HG03460 (cell line): Measurements from ENCODE around the gene CCT5.
"Not testable (repeated sequence)": the region's sequence is repeated elsewhere in the genome, so short reads cannot be mapped to it uniquely, and the experiment has no call there.

Experiments used
- ATAC-seq: cut with Tn5 transposase; IDR thresholded peaks from one replicate; pipeline ENCODE4 v1.9.1; 2021; ENCODE audit not compliant: unreplicated experiment

CCT5 gene

DNA sequence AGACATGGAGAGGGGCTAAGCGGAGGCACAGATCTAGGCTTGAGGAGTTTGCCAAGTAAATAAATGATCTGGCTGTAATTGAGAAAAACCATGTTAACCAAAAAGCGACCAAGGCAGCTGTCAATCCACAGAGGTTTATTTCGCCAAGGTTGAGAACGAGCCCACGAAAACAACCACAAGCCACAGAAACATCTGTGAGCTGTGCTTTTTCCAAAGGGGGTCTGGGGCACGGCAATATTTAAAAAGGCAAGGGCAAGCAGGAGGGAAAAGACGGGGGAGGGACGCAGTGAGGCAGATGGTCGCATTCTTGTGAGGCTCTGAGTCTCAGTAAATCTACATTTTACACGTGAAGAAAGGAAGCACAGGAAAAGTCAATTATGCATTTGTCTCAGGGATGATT is 25.4 kb downstream of the CCT5 start:
- no peak for ATAC-seq

DNA sequence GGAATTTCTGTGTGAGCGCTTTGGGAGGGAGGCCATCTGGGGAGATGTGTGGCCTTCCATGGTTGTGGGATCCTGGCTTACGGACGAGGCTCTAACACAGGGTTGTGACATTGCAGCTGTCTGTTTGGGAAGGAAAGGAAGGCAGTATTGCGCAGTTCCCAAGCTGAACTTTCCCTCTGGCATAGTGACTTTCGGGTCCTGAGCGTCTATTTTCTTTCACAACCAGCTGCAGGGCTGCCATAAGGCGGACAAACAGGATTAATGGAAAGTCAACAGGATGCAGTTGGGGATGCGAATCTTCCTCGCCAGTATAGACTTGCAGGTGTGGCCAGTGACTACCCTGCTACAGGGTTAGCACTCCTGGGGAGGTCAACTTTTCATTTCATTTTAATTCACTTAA is 25.9 kb downstream of the CCT5 start:
- no peak for ATAC-seq

- no peak for ATAC-seq
Observed at GRCh38 chr5:10276691-10277090, 26.6 kb downstream of the CCT5 start.

- ATAC-seq, result no peak
Observed at GRCh38 chr5:10277773-10278630, 27.9 kb downstream of the CCT5 start.

- ATAC-seq, result no peak
Observed at GRCh38 chr5:10278658-10279279, 28.7 kb downstream of the CCT5 start.

- no peak for ATAC-seq
Observed at GRCh38 chr5:10279328-10279727, 29.2 kb downstream of the CCT5 start.

- ATAC-seq, result no peak
Observed at GRCh38 chr5:10279925-10280720, 30.0 kb downstream of the CCT5 start.

- ATAC-seq, result peak; percentile 87
Observed at GRCh38 chr5:10283927-10284635, 34.0 kb downstream of the CCT5 start.

- ATAC-seq, result not testable (repeated sequence)
Observed at GRCh38 chr5:10285362-10285761, 35.3 kb downstream of the CCT5 start.

DNA sequence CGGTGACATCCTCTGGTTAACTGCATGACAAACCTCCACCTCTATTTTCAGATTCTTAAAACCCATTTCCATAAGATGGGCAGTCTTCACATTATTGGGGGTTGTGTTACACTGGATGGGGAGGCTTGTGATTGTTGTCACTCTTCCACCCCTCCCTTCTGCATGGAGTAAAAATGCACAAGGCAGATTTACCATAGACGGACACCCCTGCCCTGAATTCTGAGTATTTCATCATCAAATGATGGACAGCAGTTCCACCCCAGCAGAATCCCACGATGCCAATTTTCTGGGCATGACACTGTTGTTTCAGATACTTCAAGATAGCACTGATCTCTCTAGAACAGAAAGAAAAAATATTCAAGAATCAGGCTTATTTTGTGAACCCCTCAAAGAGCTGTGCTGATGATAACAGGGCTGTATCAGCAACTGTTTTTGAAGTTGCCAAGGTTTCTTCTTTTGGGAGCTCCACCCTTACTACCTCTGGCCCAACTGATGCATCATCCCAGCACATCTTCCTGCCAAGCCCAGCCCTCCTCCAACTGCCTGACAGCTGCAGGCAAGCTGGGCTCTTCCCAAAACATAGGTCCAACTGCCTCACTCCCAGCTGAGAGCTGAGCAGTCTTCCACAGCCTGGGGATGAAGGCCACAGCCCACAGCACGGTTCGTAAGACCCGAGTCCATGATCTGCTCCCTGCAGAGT is 36.2 kb downstream of the CCT5 start:
- ATAC-seq, result no peak

- no peak for ATAC-seq
Observed at GRCh38 chr5:10286862-10287227, 36.8 kb downstream of the CCT5 start.

DNA sequence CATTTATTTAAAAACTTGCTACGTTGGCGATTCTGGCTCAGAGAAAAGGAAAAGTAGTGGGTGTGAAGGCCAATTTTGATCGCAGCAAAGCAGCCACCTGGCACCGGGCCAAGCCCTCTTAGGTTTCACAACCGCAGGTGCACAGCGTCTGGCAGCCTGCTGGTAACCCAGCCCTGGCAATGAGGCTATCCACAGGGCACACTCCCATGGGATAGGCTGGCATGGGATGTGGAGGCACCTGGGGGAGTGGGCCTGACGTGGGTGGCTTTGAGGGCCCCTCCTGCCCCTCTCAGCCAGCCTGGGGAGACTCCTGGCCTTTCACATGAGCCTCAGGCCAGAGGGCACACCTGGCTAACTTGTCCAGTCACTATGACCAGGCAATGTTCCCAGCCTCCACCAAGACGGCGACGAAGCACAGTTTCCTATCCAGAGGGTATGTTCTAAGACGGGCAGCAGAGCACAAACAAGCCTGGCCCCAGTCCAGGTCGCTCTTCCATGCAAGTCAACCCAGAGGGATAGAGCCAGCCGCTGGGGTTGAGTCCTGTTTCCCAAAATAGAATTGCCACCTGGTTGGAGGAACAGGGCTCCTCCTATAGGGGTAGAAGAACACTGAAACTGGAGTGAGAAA is 38.6 kb downstream of the CCT5 start:
- ATAC-seq, result peak; percentile 41

DNA sequence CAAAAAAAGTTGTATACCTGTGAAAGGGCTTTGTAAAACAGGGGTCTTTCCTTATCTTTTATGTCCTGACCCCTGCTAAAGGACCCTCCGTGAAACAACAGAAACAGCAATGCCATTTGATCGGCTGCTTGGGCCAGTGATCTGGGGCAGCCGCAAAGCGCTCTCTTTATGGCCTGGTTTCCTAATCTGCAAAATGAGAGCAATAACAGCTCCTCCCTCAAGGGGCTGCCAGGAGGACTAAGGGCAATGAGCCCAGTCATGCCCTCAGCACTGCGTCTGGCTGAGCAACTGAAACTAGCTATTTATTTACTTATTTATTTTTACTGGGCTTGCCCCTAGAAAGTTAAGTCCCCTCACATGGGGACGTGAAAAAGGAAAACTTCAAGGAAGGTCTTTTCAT is 39.3 kb downstream of the CCT5 start:
- no peak for ATAC-seq

GRCh38 chr5:10289991-10290390 is 39.9 kb downstream of the CCT5 start:
- ATAC-seq, result no peak

GRCh38 chr5:10290438-10290837 is 40.4 kb downstream of the CCT5 start:
- no peak for ATAC-seq

GRCh38 chr5:10291692-10292339 is 41.7 kb downstream of the CCT5 start:
- no peak for ATAC-seq

DNA sequence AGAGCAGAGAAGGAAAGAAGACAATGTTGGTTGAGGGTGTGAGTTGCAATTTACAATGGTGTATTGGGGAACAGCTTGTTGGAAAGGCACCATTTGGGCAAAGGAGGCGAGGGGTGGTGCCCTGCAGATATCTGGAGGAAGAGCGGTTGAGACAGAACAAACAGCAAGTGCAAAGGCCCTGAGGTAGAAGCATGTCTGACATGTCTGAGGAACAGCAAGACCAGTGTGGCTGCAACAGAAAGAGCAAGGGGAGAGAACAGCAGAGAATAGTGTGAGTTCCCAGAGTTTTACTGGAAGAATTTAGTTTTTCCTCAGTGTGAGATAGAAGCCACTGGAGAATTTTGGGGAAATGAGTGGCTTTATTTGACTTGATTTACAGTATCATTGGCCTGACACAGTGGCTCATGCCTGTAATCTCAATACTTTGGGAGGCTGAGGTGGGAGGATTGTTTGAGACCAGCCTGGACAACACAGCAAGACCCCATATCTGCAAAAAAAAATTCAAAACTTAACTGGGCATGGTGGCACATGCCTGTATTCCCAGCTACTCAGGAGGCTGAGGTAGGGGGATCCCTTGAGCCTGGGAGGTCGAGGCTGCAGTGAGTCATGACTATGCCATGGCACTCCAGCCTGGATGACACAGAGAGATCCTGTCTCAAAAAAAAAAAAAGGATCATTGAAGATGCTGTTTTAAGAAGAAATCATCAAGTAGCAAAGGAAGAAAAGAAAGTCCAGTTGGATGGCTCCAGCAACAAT is 44.0 kb downstream of the CCT5 start:
- no peak for ATAC-seq

GRCh38 chr5:10295619-10296326 is 45.7 kb downstream of the CCT5 start:
- ATAC-seq, result no peak
